ENCODE data around the gene GPATCH2.
A peak's percentile ranks its signal among the peaks of the same experiment; 100 is the strongest.
"Not testable (repeated sequence)": the region's sequence is repeated elsewhere in the genome, so short reads cannot be mapped to it uniquely, and the experiment has no call there.

Gene GPATCH2

GRCh38 chr1:217630711-217631591 is at the start of gene GPATCH2, which contains the start of gene SPATA17:
TSS of gene GPATCH2 (minus strand) at chr1:217631090. CDS start at chr1:217630971, 119 bp downstream.
TSS of gene SPATA17 (plus strand) at chr1:217631344. CDS start at chr1:217631379, 35 bp downstream.
- peak; percentile 98 for DNase-seq

- DNase-seq = no peak
Observed at GRCh38 chr1:217674028-217674729, 43.3 kb upstream of the GPATCH2 start.

- no peak for DNase-seq
Observed at GRCh38 chr1:217673387-217673786, 42.5 kb upstream of the GPATCH2 start.

- DNase-seq = no peak
Observed at GRCh38 chr1:217668351-217668940, 37.6 kb upstream of the GPATCH2 start.

- DNase-seq = no peak
Observed at GRCh38 chr1:217661407-217661806, 30.5 kb upstream of the GPATCH2 start.

- peak; percentile 56 for DNase-seq
Observed at GRCh38 chr1:217660353-217661062, 29.6 kb upstream of the GPATCH2 start.

- DNase-seq = no peak
Observed at GRCh38 chr1:217650674-217651073, 19.8 kb upstream of the GPATCH2 start.

GRCh38 chr1:217647791-217648190 is 16.9 kb upstream of the GPATCH2 start:
- DNase-seq = no peak

GRCh38 chr1:217642455-217642854 is 11.6 kb upstream of the GPATCH2 start:
- no peak for DNase-seq

GRCh38 chr1:217627431-217627830 is 3.5 kb downstream of the GPATCH2 start:
- DNase-seq = no peak

- DNase-seq = no peak
Observed at GRCh38 chr1:217626321-217626720, 4.6 kb downstream of the GPATCH2 start.

- DNase-seq = no peak
Observed at GRCh38 chr1:217622042-217622441, 8.8 kb downstream of the GPATCH2 start.

- no peak for DNase-seq
Observed at GRCh38 chr1:217620814-217621213, 10.1 kb downstream of the GPATCH2 start.

GRCh38 chr1:217617126-217617525 is 13.8 kb downstream of the GPATCH2 start:
- peak; percentile 22 for DNase-seq

GRCh38 chr1:217614200-217614712 is 16.6 kb downstream of the GPATCH2 start:
- no peak for DNase-seq

GRCh38 chr1:217605390-217605789 is 25.5 kb downstream of the GPATCH2 start:
- DNase-seq = no peak

GRCh38 chr1:217602380-217602779 is 28.5 kb downstream of the GPATCH2 start:
- no peak for DNase-seq

GRCh38 chr1:217599154-217599553 is 31.7 kb downstream of the GPATCH2 start:
- DNase-seq = no peak

GRCh38 chr1:217590598-217590997 is 40.3 kb downstream of the GPATCH2 start:
- peak; percentile 11 for DNase-seq

- no peak for DNase-seq
Observed at GRCh38 chr1:217586586-217586985, 44.3 kb downstream of the GPATCH2 start.

- no peak for DNase-seq
Observed at GRCh38 chr1:217585577-217585976, 45.3 kb downstream of the GPATCH2 start.

GRCh38 chr1:217584286-217584811 is 46.5 kb downstream of the GPATCH2 start:
- not testable (repeated sequence) for DNase-seq

Data from DMS53 (cell line).